ENCODE data around the gene PXMP2. TPM values are rescaled to one million over a fixed set of nuclear protein-coding genes. Genes with fewer than 3 reads are reported as not detected.
A peak's percentile ranks its signal among the peaks of the same experiment; 100 is the strongest.

Gene PXMP2
- 10 to 100 TPM; 25.7 to 57.6 (median 38.4) TPM for total RNA-seq

DNA sequence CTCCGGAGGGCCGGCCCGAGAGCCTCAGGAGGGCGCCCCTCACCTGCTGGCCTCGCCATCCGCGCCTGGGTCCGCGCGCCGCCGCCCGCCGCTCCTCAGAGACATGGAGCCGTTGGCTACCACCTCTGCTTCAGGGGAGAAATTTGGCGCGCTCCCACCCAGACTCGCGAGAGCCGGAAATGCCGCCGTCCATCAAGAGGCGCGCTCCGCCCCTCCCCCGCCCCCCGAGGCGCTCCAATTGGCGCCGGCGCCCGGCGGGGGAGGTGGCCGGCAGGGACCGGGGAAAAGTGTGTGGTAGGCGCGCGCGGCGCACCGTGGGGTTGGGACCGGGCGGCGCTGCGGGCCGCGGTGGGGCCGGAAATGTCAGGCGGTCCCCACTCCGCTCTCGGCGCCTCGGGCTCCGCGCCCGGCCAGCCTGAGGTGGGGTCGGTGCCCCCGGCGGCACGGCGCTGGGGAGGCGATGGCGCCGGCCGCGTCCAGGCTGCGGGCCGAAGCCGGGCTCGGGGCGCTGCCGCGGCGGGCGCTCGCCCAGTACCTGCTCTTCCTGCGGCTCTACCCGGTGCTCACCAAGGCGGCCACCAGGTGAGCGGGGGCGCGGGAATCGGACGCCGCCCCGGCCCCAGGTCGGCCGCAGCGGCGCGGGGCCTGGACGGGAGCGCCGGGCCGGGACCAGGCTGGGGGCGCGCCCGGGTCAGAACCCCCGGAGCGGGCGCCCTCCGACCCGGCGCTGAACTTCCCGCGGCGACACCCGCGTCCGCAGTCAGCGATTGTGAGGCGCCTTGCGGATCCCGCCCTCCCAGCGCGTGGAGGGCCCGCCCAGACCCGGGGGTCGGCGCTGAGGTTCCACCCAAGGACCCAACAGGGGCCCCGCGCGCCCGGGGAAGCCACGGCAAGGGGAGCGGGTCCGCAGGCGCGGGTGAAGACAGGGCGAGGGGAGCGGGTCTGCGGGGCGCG, at the start of gene PXMP2, which contains the start of gene POLE:
Gene PXMP2, plus strand, starts transcription at position 377 of the 954 bp plus-strand sequence. Its CDS starts 84 bp downstream, at position 461.
Gene POLE, minus strand, starts transcription at position 132 of the 954 bp plus-strand sequence. Its CDS starts 27 bp downstream, at position 105.
- TF ChIP-seq POLR2A (IDR thresholded peaks at IDR 0.05): peak in 1 of 2 donors; percentile 62
- TF ChIP-seq, protein P1, sequence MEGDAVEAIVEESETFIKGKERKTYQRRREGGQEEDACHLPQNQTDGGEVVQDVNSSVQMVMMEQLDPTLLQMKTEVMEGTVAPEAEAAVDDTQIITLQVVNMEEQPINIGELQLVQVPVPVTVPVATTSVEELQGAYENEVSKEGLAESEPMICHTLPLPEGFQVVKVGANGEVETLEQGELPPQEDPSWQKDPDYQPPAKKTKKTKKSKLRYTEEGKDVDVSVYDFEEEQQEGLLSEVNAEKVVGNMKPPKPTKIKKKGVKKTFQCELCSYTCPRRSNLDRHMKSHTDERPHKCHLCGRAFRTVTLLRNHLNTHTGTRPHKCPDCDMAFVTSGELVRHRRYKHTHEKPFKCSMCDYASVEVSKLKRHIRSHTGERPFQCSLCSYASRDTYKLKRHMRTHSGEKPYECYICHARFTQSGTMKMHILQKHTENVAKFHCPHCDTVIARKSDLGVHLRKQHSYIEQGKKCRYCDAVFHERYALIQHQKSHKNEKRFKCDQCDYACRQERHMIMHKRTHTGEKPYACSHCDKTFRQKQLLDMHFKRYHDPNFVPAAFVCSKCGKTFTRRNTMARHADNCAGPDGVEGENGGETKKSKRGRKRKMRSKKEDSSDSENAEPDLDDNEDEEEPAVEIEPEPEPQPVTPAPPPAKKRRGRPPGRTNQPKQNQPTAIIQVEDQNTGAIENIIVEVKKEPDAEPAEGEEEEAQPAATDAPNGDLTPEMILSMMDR (IDR thresholded peaks at IDR 0.05): peak in 3 of 6 experiments; percentile 17 to 32 (median 23)
- Histone ChIP-seq H3K4me1 (peaks cover 6% of the 10 kb centered on the region in 2 donors), H3K27ac (no peak within 1 kb of the TSS), H3K9me3 (no peaks in the 10 kb centered on the region), H3K27me3 (no peaks in the 10 kb centered on the region), H3K4me3 (replicated peaks in 1 of 3) (peak within 1 kb of the TSS; percentile 66 to 90 (median 75)), H3K36me3 (no peaks in the 10 kb centered on the region)
- DNase-seq: peak; percentile 97 to 98
- WGBS, 2 donors: 10% methylated on average over 4 of the region's 134 CpGs; no CpG with 5 or more reads in 1 of the 2 donors
- intact Hi-C loops (cut with DNase I): loop anchor here (5.0 kb wide), 1 partner anchor 200 kb away; no protein-coding TSS in a partner anchor

DNA sequence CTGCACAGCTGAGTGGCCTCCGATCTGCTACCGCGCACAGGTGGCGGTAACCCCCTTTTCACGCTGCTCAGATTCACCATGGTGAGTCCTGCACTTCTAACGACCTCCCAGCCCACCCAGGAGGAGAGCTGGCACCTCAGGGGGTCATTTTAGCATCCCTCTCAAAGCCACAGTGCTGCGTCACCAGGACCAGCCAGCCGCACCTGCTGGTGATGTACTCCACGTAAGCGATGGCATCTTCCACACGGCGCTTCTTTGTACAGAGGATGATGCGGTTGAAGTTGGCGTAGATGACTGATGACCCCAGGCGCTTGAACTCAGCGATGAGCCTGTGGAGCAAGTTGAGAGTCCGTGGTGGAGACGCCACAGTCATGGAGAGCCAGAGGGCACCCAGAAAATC, 49.6 kb upstream of the PXMP2 start:
- no peak for TF ChIP-seq POLR2A (IDR thresholded peaks at IDR 0.05)
- TF ChIP-seq, protein P1 (IDR thresholded peaks at IDR 0.05): no peak
- Histone ChIP-seq H3K4me1 (no peaks in the 10 kb centered on the region), H3K4me3 (replicated peaks in 1 of 3) (no peak overlapping the region), H3K27me3 (no peaks in the 10 kb centered on the region), H3K9me3 (no peaks in the 10 kb centered on the region), H3K36me3 (peaks cover 10 to 16% of the 10 kb centered on the region in 2 donors), H3K27ac (no peak overlapping the region)
- WGBS, 2 donors: 89 to 90% methylated on average over 18 of the region's 18 CpGs
- no peak for DNase-seq
- intact Hi-C loops (cut with DNase I): no loop called here

DNA sequence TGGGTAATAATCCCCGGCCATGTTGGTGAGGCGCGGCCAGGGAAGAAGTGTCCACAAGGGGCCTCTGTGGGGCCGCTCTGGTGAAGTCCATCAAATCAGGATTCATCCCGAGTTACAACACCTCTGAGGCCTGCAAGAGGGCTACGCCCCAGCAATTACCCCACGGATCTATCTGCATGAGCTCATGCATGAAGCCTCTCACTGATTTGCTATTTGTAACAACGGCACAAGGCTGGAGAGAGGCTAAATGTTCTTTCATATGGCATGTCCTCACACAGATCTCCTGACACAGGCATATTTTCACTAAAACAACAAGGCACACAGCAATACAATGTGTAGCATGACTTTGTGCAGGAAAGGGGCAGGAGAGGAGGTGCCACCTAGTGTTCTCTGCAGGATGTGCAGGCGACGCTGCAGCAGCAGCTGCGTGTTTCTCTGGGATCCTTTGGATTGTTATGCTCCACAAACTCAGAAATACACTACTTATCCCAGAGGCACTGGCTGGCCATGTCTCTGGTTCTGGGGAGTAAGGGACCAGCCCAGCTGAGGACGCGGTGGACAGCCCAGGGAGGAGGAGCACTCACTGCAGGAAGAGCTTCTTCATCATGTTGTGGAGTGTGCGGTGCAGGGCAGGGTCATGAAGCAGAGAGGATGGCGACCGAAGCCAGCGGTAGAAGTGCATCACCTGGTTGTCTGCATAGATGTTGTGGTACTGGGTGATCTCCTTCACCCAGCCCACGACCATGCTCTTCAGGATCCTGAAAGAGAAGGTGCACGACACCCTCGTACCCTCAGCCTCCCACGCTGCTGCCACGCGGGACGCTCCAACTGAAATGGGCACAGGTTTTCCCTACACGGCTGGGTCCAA, 48.6 kb upstream of the PXMP2 start:
- peak; percentile 20 to 31 for DNase-seq
- Histone ChIP-seq H3K36me3 (peaks cover 11 to 19% of the 10 kb centered on the region in 2 donors), H3K4me3 (replicated peaks in 1 of 3) (no peak overlapping the region), H3K4me1 (no peaks in the 10 kb centered on the region), H3K27ac (no peak overlapping the region), H3K27me3 (no peaks in the 10 kb centered on the region), H3K9me3 (no peaks in the 10 kb centered on the region)
- WGBS, 2 donors: 73 to 75% methylated on average over 25 of the region's 25 CpGs
- intact Hi-C loops (cut with DNase I): no loop called here
- TF ChIP-seq, protein P1 (IDR thresholded peaks at IDR 0.05): peak in 5 of 6 experiments; percentile 20 to 77 (median 58)
- no peak for TF ChIP-seq POLR2A (IDR thresholded peaks at IDR 0.05)

DNA sequence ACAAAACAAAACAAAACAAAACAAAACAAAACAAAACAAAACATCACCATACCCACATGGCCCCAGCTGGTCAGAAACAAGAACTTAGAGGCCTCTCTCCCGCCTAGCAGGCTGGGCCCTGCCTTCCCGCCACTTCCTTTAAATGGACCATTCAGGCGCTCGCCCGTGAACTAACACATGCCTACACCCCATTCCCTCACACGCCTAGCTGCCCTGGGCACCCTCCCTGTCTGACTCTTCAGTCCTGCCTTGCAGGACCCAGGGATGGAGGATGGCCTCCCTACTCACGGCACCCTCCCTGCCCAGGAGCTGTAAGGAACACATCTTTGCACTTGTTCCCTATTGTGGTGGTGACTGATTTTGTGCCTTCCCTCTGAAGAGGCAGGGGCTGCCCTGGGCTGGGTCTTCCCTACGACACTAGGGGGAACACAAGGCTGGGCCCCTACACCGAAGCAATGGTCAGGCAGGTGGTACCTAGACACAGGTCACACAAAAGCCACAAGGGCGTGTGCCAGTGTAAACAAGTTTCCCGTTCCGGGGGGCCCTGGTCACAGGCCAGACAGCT, 47.3 kb upstream of the PXMP2 start:
- Histone ChIP-seq H3K36me3 (peaks cover 11 to 18% of the 10 kb centered on the region in 2 donors), H3K4me3 (replicated peaks in 1 of 3) (no peak overlapping the region), H3K4me1 (no peaks in the 10 kb centered on the region), H3K27ac (no peak overlapping the region), H3K9me3 (no peaks in the 10 kb centered on the region), H3K27me3 (no peaks in the 10 kb centered on the region)
- 95 to 96% methylated on average over 12 of the region's 12 CpGs for WGBS, 2 donors
- intact Hi-C loops (cut with DNase I): no loop called here
- DNase-seq: no peak
- TF ChIP-seq, protein P1 (IDR thresholded peaks at IDR 0.05): no peak
- TF ChIP-seq POLR2A (IDR thresholded peaks at IDR 0.05): no peak

All from thyroid gland (tissue), 4 donors.